B cell (primary cell): ENCODE data around the gene BCAP29. TPM values are rescaled to one million over a fixed set of nuclear protein-coding genes. Genes with fewer than 3 reads are reported as not detected.

Experiments
- ATAC-seq: fragments of 200-7000 bp; cut with Tn5 transposase; one replicate; pipeline ENCODE4 v1.10.0; 2021; ENCODE audit warnings: low read depth, mild to moderate bottlenecking, moderate number of reproducible peaks, moderate library complexity
- CTCF ChIA-PET: fragments of 350-600 bp; sonication (Branson Sonifier 250); formaldehyde crosslinking; loops from one replicate; lab custom pipeline; 2021; ENCODE audit warnings: antibody characterized with exemption, inconsistent platforms; lab: Charles Lee
- POLR2A ChIA-PET: fragments of 350-600 bp; sonication (Branson Sonifier 250); formaldehyde crosslinking; loops from one replicate; lab custom pipeline; 2021; ENCODE audit warnings: antibody characterized with exemption; lab: Charles Lee
- DNase-seq: peaks from one replicate; pipeline ENCODE4 v3.0.0; 2013
- H2AFZ ChIP-seq: 2 replicates; pipeline ENCODE4 v1.6.1; 2012; ENCODE audit warnings: mild to moderate bottlenecking, low read depth, low read length; ENCODE audit not compliant: insufficient read depth, poor library complexity, severe bottlenecking
- H3K27ac ChIP-seq, 2 donors: 1 replicate in 1 of 2; 2 replicates in 1 of 2; pipeline ENCODE4 v1.5.1; 2012 to 2013; ENCODE audit warnings: low read length in 2 of 2, mild to moderate bottlenecking in 2 of 2, moderate library complexity in 1 of 2
- H3K27me3 ChIP-seq, 4 experiments: fragments of 200-600 bp in 1 of 4; sonication (generic) in 1 of 4; replicated peaks in 1 of 4; 1 replicate in 2 of 4; 2 replicates in 2 of 4; pipeline versions ENCODE4 v1.6.1 to v1.7.0; 2013 to 2016; ENCODE audit warnings: low read length in 3 of 4, mild to moderate bottlenecking in 2 of 4, mixed read lengths in 1 of 4, moderate library complexity in 1 of 4; ENCODE audit not compliant: insufficient read depth in 4 of 4, control insufficient read depth in 3 of 4; ENCODE audit errors: control extremely low read depth in 1 of 4
- H3K36me3 ChIP-seq, 2 experiments: replicated peaks in 1 of 2; 1 replicate in 1 of 2; 2 replicates in 1 of 2; pipeline versions ENCODE4 v1.6.1 to v1.7.1; 2013; ENCODE audit warnings: low read length in 1 of 2; ENCODE audit not compliant: insufficient read depth in 2 of 2, control insufficient read depth in 1 of 2; ENCODE audit errors: control extremely low read depth in 1 of 2, extremely low read depth in 1 of 2
- H3K4me1 ChIP-seq, 2 donors: fragments of 200-600 bp in 1 of 2; sonication (generic) in 1 of 2; 1 replicate in 1 of 2; 2 replicates in 1 of 2; pipeline versions ENCODE4 v1.5.1 to v1.6.1; 2013 to 2017; ENCODE audit warnings: low read length in 2 of 2; ENCODE audit not compliant: control insufficient read depth in 2 of 2, insufficient read depth in 2 of 2
- H3K4me2 ChIP-seq: replicated peaks from 2 replicates; pipeline ENCODE3; 2012; ENCODE audit warnings: mild to moderate bottlenecking, low read depth, low read length; ENCODE audit not compliant: poor library complexity, severe bottlenecking
- H3K4me3 ChIP-seq, 5 experiments: fragments of 200-600 bp in 1 of 5; sonication (generic) in 1 of 5; 1 replicate in 3 of 5; 2 replicates in 2 of 5; pipeline versions ENCODE4 v1.5.1 to v1.7.0; 2011 to 2016; ENCODE audit warnings: low read length in 4 of 5, mild to moderate bottlenecking in 4 of 5, low read depth in 2 of 5, control low read depth in 1 of 5, moderate library complexity in 1 of 5; ENCODE audit not compliant: insufficient read depth in 1 of 5; ENCODE audit errors: control extremely low read depth in 1 of 5, extremely low read depth in 1 of 5
- H3K79me2 ChIP-seq: fragments of 200-600 bp; sonication (generic); one replicate; pipeline ENCODE4 v1.6.0; 2016; ENCODE audit warnings: low read length; ENCODE audit not compliant: control insufficient read depth, insufficient read depth
- H3K9ac ChIP-seq: fragments of 200-600 bp; sonication (generic); 2 replicates; pipeline ENCODE4 v1.6.1; 2017; ENCODE audit warnings: mild to moderate bottlenecking, low read length, moderate library complexity
- H3K9me3 ChIP-seq, 3 donors: one replicate each; pipeline versions ENCODE4 v1.6.1 to v1.7.1; 2013; ENCODE audit warnings: low read length in 2 of 3; ENCODE audit not compliant: control insufficient read depth in 2 of 3, insufficient read depth in 1 of 3; ENCODE audit errors: control extremely low read depth in 1 of 3
- H4K20me1 ChIP-seq: 2 replicates; pipeline ENCODE4 v1.6.0; 2012; ENCODE audit warnings: mild to moderate bottlenecking, low read length; ENCODE audit not compliant: insufficient read depth, control insufficient read depth, poor library complexity, severe bottlenecking
- H3K27ac Mint-ChIP-seq: one replicate; pipeline ENCODE4 v1.8.0; 2021; ENCODE audit warnings: mixed read lengths
- H3K27me3 Mint-ChIP-seq: one replicate; pipeline ENCODE4 v1.8.0; 2021; ENCODE audit warnings: mixed read lengths
- H3K4me1 Mint-ChIP-seq: one replicate; pipeline ENCODE4 v1.8.0; 2021; ENCODE audit warnings: mixed read lengths
- H3K4me3 Mint-ChIP-seq: one replicate; pipeline ENCODE4 v1.8.0; 2021; ENCODE audit warnings: mixed read lengths
- H3K9me3 Mint-ChIP-seq: one replicate; pipeline ENCODE4 v1.8.0; 2022; ENCODE audit warnings: mixed read lengths; ENCODE audit not compliant: insufficient read depth
- EZH2 ChIP-seq: IDR thresholded peaks from 2 replicates; pipeline ENCODE4 v1.6.1; 2012; ENCODE audit warnings: borderline replicate concordance, low read depth, mild to moderate bottlenecking, moderate library complexity, low read length; ENCODE audit not compliant: insufficient read depth, poor library complexity, severe bottlenecking
- WGBS: methylation state at CpG from one replicate; pipeline ENCODE4 v1.1.5; 2013; ENCODE audit warnings: missing lambda C conversion rate; ENCODE audit not compliant: insufficient coverage; 5-methylcytosine and 5-hydroxymethylcytosine counted together
- intact Hi-C: fragments of 100-400 bp; cut with micrococcal nuclease; formaldehyde crosslinking; loops from one replicate; pipeline ENCODE4 v1.10.0; 2022
- polyA plus RNA-seq: library from polyadenylated mRNA; depleted of rRNA; stranded (reverse); fragments of >200 nt; gene quantifications from 2 replicates; pipeline ENCODE4 v1.2.3, GENCODE V29; 2012
- total RNA-seq, 2 donors: library from RNA; stranded (reverse); fragments of 120-200 nt in 1 of 2; gene quantifications; 1 replicate in 1 of 2; 2 replicates in 1 of 2; pipeline versions ENCODE4 v1.2.3 to v1.2.4, GENCODE V29; 2013 to 2022
- TF ChIP-seq, protein P1 (sequence below): fragments of 200-600 bp; IDR thresholded peaks from one replicate; pipeline ENCODE4 v1.8.0; 2022; ENCODE audit warnings: antibody characterized with exemption, mild to moderate bottlenecking

The BCAP29 gene
- total and polyA plus RNA-seq, 2 donors (not counting 1 experiment from before 2014, with no cell fraction given): 24.6 to 27.3 TPM

DNA sequence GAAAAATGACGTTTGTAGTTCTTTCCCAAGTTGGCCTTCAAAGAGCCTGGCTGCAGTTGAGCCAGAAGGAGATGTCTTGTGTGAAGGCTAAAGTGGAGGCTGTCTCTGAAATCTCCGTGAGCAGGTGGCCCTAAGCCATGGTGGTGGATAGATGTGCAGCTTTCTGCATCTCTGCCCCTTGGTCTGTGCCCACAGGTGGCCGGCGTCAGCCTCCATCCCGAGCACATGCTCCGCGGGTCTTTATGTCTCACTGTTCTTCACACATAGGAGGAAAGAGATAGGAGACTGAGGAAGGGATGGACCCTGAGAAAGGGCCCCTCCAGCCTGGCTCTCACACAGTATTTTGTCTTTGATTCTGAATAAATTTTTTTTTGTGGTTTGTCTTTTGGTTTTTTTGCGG lies 50.3 kb downstream of the BCAP29 start:
- H3K9me3 ChIP-seq: no peaks in the 10 kb centered on the region
- no peak overlapping the region for H3K4me3 ChIP-seq
- H3K27ac ChIP-seq: no peak overlapping the region
- Mint-ChIP-seq H3K4me1 (peaks cover 49% of the 10 kb centered on the region), H3K4me3 (no peak overlapping the region), H3K9me3 (no peaks in the 10 kb centered on the region), H3K27me3 (no peaks in the 10 kb centered on the region), H3K27ac (no peak overlapping the region)
- intact Hi-C loops: no loop called here
- H3K36me3 ChIP-seq: no peaks in the 10 kb centered on the region
- peaks cover 41% of the 10 kb centered on the region in 2 donors for H3K4me1 ChIP-seq
- ATAC-seq (no peak), DNase-seq (no peak)
- H4K20me1 ChIP-seq: no peaks in the 10 kb centered on the region
- ChIA-PET CTCF (interaction anchor here (1.3 kb wide), 1 partner anchor 10 kb away, joined by 3 read pairs; no protein-coding TSS in a partner anchor), POLR2A (no interaction called here)
- H3K4me2 ChIP-seq: no peak overlapping the region
- H3K79me2 ChIP-seq: no peaks in the 10 kb centered on the region
- no peak for TF ChIP-seq EZH2
- TF ChIP-seq, protein P1, sequence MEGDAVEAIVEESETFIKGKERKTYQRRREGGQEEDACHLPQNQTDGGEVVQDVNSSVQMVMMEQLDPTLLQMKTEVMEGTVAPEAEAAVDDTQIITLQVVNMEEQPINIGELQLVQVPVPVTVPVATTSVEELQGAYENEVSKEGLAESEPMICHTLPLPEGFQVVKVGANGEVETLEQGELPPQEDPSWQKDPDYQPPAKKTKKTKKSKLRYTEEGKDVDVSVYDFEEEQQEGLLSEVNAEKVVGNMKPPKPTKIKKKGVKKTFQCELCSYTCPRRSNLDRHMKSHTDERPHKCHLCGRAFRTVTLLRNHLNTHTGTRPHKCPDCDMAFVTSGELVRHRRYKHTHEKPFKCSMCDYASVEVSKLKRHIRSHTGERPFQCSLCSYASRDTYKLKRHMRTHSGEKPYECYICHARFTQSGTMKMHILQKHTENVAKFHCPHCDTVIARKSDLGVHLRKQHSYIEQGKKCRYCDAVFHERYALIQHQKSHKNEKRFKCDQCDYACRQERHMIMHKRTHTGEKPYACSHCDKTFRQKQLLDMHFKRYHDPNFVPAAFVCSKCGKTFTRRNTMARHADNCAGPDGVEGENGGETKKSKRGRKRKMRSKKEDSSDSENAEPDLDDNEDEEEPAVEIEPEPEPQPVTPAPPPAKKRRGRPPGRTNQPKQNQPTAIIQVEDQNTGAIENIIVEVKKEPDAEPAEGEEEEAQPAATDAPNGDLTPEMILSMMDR: no peak
- WGBS: 100% methylated on average over 1 of the region's 8 CpGs
- no peak overlapping the region for H2AFZ ChIP-seq
- no peaks in the 10 kb centered on the region for H3K27me3 ChIP-seq
- no peak overlapping the region for H3K9ac ChIP-seq

DNA sequence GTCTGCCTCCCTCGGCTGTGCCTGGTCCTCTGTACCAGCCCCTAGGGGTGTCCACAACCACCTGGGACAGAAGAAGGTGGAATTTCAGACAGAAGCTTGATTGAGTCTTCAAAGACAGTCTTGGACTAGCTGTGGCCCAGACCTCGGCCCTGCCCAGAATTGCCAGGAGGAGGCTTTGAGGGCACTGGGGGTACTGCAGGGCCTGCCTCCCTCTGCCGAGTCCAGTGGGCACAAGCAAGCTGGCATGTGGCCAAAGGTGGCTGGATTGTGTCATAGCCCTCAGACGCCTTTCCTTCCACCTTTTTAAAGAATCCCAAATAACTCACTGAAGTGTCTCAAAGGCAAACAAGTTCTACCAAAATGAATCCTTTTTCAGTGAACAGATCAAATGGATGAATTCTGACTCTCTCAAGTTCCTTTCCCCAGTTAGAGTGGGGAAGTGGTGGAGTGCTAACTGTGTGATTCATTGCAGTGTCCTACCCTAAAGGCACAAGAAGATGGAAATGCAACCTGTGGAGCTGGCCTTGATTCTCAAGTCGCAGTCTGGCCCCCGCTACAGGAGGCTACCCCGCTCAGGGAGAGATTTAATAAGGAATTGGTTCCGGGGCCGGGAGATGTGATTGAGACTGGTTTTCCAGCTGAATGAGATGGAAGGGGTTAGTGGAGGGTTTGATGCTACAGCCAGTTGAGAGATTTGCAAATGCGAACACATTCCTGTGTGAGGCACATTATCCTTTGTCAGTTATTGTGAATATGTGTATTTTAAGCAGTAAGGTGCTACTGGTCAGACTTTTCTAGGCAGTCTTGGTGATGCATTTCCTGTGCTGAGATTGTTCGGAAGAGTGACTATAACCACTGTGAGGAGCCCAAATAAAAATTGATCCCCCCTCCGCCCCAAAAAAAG lies 51.8 kb downstream of the BCAP29 start:
- ATAC-seq: no peak
- ChIA-PET POLR2A (no interaction called here), CTCF (interaction anchor here (1.3 to 1.6 kb wide), 2 partner anchors 9 to 169 kb away, joined by 3 to 4 read pairs; no protein-coding TSS in a partner anchor)
- H3K36me3 ChIP-seq: no peaks in the 10 kb centered on the region
- no peak overlapping the region for H3K9ac ChIP-seq
- peak overlapping the region; percentile 57 for H3K27ac Mint-ChIP-seq
- no peaks in the 10 kb centered on the region for H3K9me3 Mint-ChIP-seq
- WGBS: 97% methylated on average over 12 of the region's 12 CpGs
- peaks cover 47 to 52% of the 10 kb centered on the region in 2 donors for H3K4me1 ChIP-seq
- H3K4me1 Mint-ChIP-seq: peaks cover 56% of the 10 kb centered on the region
- no peaks in the 10 kb centered on the region for H3K79me2 ChIP-seq
- H3K9me3 ChIP-seq: peaks cover 0 to 5% (median 0%) of the 10 kb centered on the region in 3 donors
- H3K4me2 ChIP-seq: no peak overlapping the region
- H2AFZ ChIP-seq: no peak overlapping the region
- H3K4me3 Mint-ChIP-seq: no peak overlapping the region
- DNase-seq: no peak
- TF ChIP-seq, protein P1: no peak
- no peak for TF ChIP-seq EZH2
- H3K27me3 ChIP-seq: no peaks in the 10 kb centered on the region
- no peaks in the 10 kb centered on the region for H4K20me1 ChIP-seq
- no peak overlapping the region for H3K4me3 ChIP-seq
- intact Hi-C loops: no loop called here
- no peaks in the 10 kb centered on the region for H3K27me3 Mint-ChIP-seq
- no peak overlapping the region for H3K27ac ChIP-seq
